Endothelial cell (in vitro differentiated cells): ENCODE results near the gene TENT4A. TPM values are rescaled to one million over a fixed set of nuclear protein-coding genes. Genes with fewer than 3 reads are reported as not detected.

Source experiments
- DNase-seq: peaks from one replicate; pipeline ENCODE4 v3.0.0; 2021; ENCODE audit warnings: low spot score
- H3K27ac Mint-ChIP-seq: one replicate; pipeline ENCODE4 v1.8.0; 2021; ENCODE audit warnings: mixed read lengths, inconsistent platforms; ENCODE audit not compliant: unreplicated experiment
- H3K27me3 Mint-ChIP-seq: one replicate; pipeline ENCODE4 v1.8.0; 2021; ENCODE audit warnings: mild to moderate bottlenecking, moderate library complexity, mixed read lengths, inconsistent platforms; ENCODE audit not compliant: unreplicated experiment
- H3K36me3 Mint-ChIP-seq: one replicate; pipeline ENCODE4 v1.8.0; 2021; ENCODE audit warnings: mild to moderate bottlenecking, low read depth, mixed read lengths, inconsistent platforms; ENCODE audit not compliant: unreplicated experiment
- H3K4me1 Mint-ChIP-seq: one replicate; pipeline ENCODE4 v1.8.0; 2021; ENCODE audit warnings: mild to moderate bottlenecking, mixed read lengths, inconsistent platforms; ENCODE audit not compliant: unreplicated experiment
- H3K4me3 Mint-ChIP-seq: one replicate; pipeline ENCODE4 v1.8.0; 2021; ENCODE audit warnings: mild to moderate bottlenecking, mixed read lengths, inconsistent platforms; ENCODE audit not compliant: unreplicated experiment
- H3K9me3 Mint-ChIP-seq: one replicate; pipeline ENCODE4 v1.8.0; 2021; ENCODE audit warnings: mixed read lengths, inconsistent platforms; ENCODE audit not compliant: unreplicated experiment
- CTCF ChIP-seq: fragments of 200-600 bp; sonication (generic); IDR thresholded peaks from one replicate; pipeline ENCODE4 v1.5.0; 2021; ENCODE audit warnings: antibody characterized with exemption; ENCODE audit not compliant: unreplicated experiment
- total RNA-seq: library from RNA; stranded (reverse); fragmentation: NEBNext Ultra II Directional; extraction: Animal tissue kit (Norgen Biotek cat#: 25700); gene quantifications from one replicate; pipeline ENCODE4 v1.2.1, GENCODE V29; 2021; ENCODE audit not compliant: unreplicated experiment

The TENT4A gene
- total RNA-seq, 1 donor from 2014 or later: 24.7 TPM

- H3K4me1 Mint-ChIP-seq: no peaks in the 10 kb centered on the region
- H3K9me3 Mint-ChIP-seq: no peaks in the 10 kb centered on the region
- H3K27ac Mint-ChIP-seq: no peak overlapping the region
- H3K4me3 Mint-ChIP-seq: no peak overlapping the region
- peaks cover 3% of the 10 kb centered on the region for H3K27me3 Mint-ChIP-seq
- TF ChIP-seq CTCF: no peak
- DNase-seq: no peak
- H3K36me3 Mint-ChIP-seq: peaks cover 15% of the 10 kb centered on the region
Observed at GRCh38 chr5:6673963-6674362, 39.3 kb upstream of the TENT4A start.

- Mint-ChIP-seq H3K36me3 (peaks cover 15% of the 10 kb centered on the region), H3K9me3 (no peaks in the 10 kb centered on the region), H3K4me3 (no peak overlapping the region), H3K27me3 (peaks cover 3% of the 10 kb centered on the region), H3K4me1 (no peaks in the 10 kb centered on the region), H3K27ac (no peak overlapping the region)
- DNase-seq: no peak
- no peak for TF ChIP-seq CTCF
Observed at GRCh38 chr5:6674421-6674820, 38.8 kb upstream of the TENT4A start.

- Mint-ChIP-seq H3K9me3 (no peaks in the 10 kb centered on the region), H3K27me3 (peaks cover 3% of the 10 kb centered on the region), H3K4me3 (no peak overlapping the region), H3K4me1 (no peaks in the 10 kb centered on the region), H3K27ac (no peak overlapping the region), H3K36me3 (peaks cover 15% of the 10 kb centered on the region)
- no peak for TF ChIP-seq CTCF
- DNase-seq: no peak
Observed at GRCh38 chr5:6674886-6675285, 38.3 kb upstream of the TENT4A start.

- no peaks in the 10 kb centered on the region for H3K4me1 Mint-ChIP-seq
- peaks cover 3% of the 10 kb centered on the region for H3K27me3 Mint-ChIP-seq
- DNase-seq: no peak
- peaks cover 13% of the 10 kb centered on the region for H3K36me3 Mint-ChIP-seq
- H3K27ac Mint-ChIP-seq: no peak overlapping the region
- no peaks in the 10 kb centered on the region for H3K9me3 Mint-ChIP-seq
- H3K4me3 Mint-ChIP-seq: no peak overlapping the region
- no peak for TF ChIP-seq CTCF
Observed at GRCh38 chr5:6675784-6676491, 37.3 kb upstream of the TENT4A start.

GRCh38 chr5:6676702-6677101 is 36.5 kb upstream of the TENT4A start:
- no peak overlapping the region for H3K27ac Mint-ChIP-seq
- peaks cover 10% of the 10 kb centered on the region for H3K36me3 Mint-ChIP-seq
- H3K4me3 Mint-ChIP-seq: no peak overlapping the region
- TF ChIP-seq CTCF: no peak
- no peaks in the 10 kb centered on the region for H3K4me1 Mint-ChIP-seq
- no peaks in the 10 kb centered on the region for H3K9me3 Mint-ChIP-seq
- DNase-seq: no peak
- H3K27me3 Mint-ChIP-seq: peaks cover 3% of the 10 kb centered on the region
